SK-N-MC (cell line): Measurements from ENCODE around the gene KDM3B.

Experiments used
- EZH2 ChIP-seq: fragments of 200-600 bp; sonication (generic); IDR thresholded peaks from one replicate; pipeline ENCODE4 v1.6.1; 2017; ENCODE audit warnings: antibody characterized with exemption
- POLR2AphosphoS5 ChIP-seq: IDR thresholded peaks from 2 replicates; pipeline ENCODE4 v1.6.1; 2012; ENCODE audit warnings: mild to moderate bottlenecking, low read depth, low read length, borderline replicate concordance

GRCh38 chr5:138435943-138436342, 83.5 kb downstream of the KDM3B start:
- no peak for TF ChIP-seq EZH2
- no peak for TF ChIP-seq POLR2AphosphoS5
